ENCODE results near the gene HSPA1L.

The HSPA1L gene

GRCh38 chr6:31763619-31763940, 51.5 kb downstream of the HSPA1L start:
- H3K9me3 Mint-ChIP-seq = no peaks in the 10 kb centered on the region
- H3K4me3 Mint-ChIP-seq = no peak overlapping the region
- peaks cover 4% of the 10 kb centered on the region for H3K4me1 Mint-ChIP-seq
- no peaks in the 10 kb centered on the region for H3K27me3 Mint-ChIP-seq
- peaks cover 22% of the 10 kb centered on the region for H3K36me3 Mint-ChIP-seq
- peak overlapping the region; percentile 1 for H3K27ac Mint-ChIP-seq
- ATAC-seq (ENCODE audit: low read depth) (no peak), DNase-seq (ENCODE audit: low spot score in 2 of 2) (no peak)

- Mint-ChIP-seq H3K27me3 (no peaks in the 10 kb centered on the region), H3K9me3 (no peaks in the 10 kb centered on the region), H3K36me3 (peaks cover 22% of the 10 kb centered on the region), H3K27ac (peak overlapping the region; percentile 1), H3K4me1 (peaks cover 4% of the 10 kb centered on the region), H3K4me3 (no peak overlapping the region)
- no peak for ATAC-seq (ENCODE audit: low read depth)
- no peak for DNase-seq (ENCODE audit: low spot score in 2 of 2)
These were observed 52.0 kb downstream of the HSPA1L start for GRCh38 chr6:31762878-31763618.

GRCh38 chr6:31762356-31762755, 52.7 kb downstream of the HSPA1L start, which contains the start of gene SAPCD1:
Gene SAPCD1, plus strand, starts transcription at chr6:31762656. Its CDS starts 399 bp downstream, at chr6:31763055.
- Mint-ChIP-seq H3K27me3 (no peaks in the 10 kb centered on the region), H3K4me1 (peaks cover 4% of the 10 kb centered on the region), H3K27ac (peak within 1 kb of the TSS; percentile 1), H3K36me3 (peaks cover 22% of the 10 kb centered on the region), H3K9me3 (no peaks in the 10 kb centered on the region), H3K4me3 (no peak within 1 kb of the TSS)
- DNase-seq (ENCODE audit: low spot score in 2 of 2) (no peak), ATAC-seq (ENCODE audit: low read depth) (no peak)

- no peak overlapping the region for H3K27ac Mint-ChIP-seq
- no peak overlapping the region for H3K4me3 Mint-ChIP-seq
- no peak for ATAC-seq (ENCODE audit: low read depth)
- no peaks in the 10 kb centered on the region for H3K27me3 Mint-ChIP-seq
- H3K9me3 Mint-ChIP-seq = no peaks in the 10 kb centered on the region
- H3K36me3 Mint-ChIP-seq = peaks cover 22% of the 10 kb centered on the region
- peaks cover 4% of the 10 kb centered on the region for H3K4me1 Mint-ChIP-seq
- DNase-seq (ENCODE audit: low spot score in 2 of 2) = no peak
These were observed 53.7 kb downstream of the HSPA1L start for GRCh38 chr6:31761343-31761742.

DNA sequence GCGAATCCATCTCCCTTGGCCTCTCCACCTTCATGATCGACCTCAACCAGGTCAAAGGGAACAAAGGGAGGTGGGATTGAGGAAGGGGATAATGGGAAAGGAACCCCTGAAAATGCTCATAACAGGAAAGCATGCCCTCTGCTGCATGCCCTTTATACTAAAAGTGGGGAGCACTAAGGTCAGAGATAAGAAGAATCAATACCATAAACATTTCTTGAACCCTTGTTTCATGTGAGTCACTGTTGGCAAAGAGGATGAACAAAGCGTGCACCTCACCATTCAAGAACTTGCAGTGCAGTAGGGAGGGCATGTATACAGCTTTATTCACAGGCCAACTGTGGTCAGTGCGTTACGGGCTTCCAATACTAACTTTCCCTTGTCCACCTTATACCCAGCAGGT, 54.3 kb downstream of the HSPA1L start:
- H3K36me3 Mint-ChIP-seq = peaks cover 22% of the 10 kb centered on the region
- no peaks in the 10 kb centered on the region for H3K9me3 Mint-ChIP-seq
- DNase-seq (ENCODE audit: low spot score in 2 of 2) (no peak), ATAC-seq (ENCODE audit: low read depth) (no peak)
- H3K27me3 Mint-ChIP-seq = no peaks in the 10 kb centered on the region
- H3K27ac Mint-ChIP-seq = no peak overlapping the region
- peaks cover 4% of the 10 kb centered on the region for H3K4me1 Mint-ChIP-seq
- no peak overlapping the region for H3K4me3 Mint-ChIP-seq
